ENCODE data around the gene NEURL1B.

Gene NEURL1B, protein sequence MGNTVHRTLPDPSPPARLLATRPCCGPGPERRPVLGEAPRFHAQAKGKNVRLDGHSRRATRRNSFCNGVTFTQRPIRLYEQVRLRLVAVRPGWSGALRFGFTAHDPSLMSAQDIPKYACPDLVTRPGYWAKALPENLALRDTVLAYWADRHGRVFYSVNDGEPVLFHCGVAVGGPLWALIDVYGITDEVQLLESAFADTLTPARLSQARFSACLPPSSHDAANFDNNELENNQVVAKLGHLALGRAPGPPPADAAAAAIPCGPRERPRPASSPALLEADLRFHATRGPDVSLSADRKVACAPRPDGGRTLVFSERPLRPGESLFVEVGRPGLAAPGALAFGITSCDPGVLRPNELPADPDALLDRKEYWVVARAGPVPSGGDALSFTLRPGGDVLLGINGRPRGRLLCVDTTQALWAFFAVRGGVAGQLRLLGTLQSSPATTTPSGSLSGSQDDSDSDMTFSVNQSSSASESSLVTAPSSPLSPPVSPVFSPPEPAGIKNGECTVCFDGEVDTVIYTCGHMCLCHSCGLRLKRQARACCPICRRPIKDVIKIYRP

DNA sequence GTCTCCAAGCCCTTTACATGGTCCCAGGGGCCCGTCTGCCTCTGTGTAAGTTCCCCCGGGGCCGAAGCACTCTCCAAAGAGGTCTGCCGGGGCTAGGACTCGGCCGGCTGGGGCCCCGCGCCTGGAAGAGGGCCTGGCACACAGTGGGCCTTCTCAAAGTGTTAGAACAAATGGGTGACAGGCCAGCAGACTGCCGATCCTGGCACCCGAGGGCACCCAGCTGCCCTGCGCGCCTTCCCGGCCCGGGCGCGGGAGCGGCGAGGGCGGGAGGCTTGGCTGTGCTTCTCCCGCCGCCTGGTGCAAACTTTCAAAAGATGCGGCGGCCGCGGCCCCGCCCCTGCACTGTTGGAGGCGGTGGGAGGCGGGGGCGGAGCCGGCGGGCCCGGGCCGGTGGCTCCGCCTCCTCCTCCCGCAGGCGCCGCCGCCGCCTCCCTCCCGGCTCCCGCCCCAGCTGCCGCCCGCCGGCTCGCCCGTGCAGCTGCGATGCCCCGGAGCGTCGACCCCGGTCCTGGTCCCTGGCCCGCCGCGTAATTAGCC is at the start of gene NEURL1B:
NEURL1B (plus strand) TSS at position 442 of the 537 bp plus-strand sequence. CDS start 144 bp downstream, outside the sequence.
- H3K27ac ChIP-seq, result no peak within 1 kb of the TSS

GRCh38 chr5:172591636-172592035 is 49.4 kb upstream of the NEURL1B start:
- H3K36me3 ChIP-seq (ENCODE audit: insufficient read depth, low read length), result no peaks in the 10 kb centered on the region
- no peak for DNase-seq (ENCODE audit: low read depth, low spot score)
- H3K27ac ChIP-seq, result no peak overlapping the region
- H3K9ac ChIP-seq (ENCODE audit: insufficient read length), result no peak overlapping the region
- TF ChIP-seq EZH2 (IDR thresholded peaks at IDR 0.05) (no peak), FOXP2 (optimal IDR thresholded peaks at IDR 0.05; ENCODE audit: control extremely low read depth, extremely low read length, insufficient read depth) (no peak), POLR2AphosphoS5 (IDR thresholded peaks at IDR 0.05; ENCODE audit: borderline replicate concordance, low read depth, low read length) (no peak)
- H3K9me3 ChIP-seq (ENCODE audit: low read depth, low read length), result no peaks in the 10 kb centered on the region
- H3K4me3 ChIP-seq, result no peak overlapping the region

More for the DNA sequence above, at the start of gene NEURL1B:
- peak within 1 kb of the TSS; percentile 81 for H3K9ac ChIP-seq (ENCODE audit: insufficient read length)
- H3K4me3 ChIP-seq, result peak within 1 kb of the TSS; percentile 82
- no peaks in the 10 kb centered on the region for H3K36me3 ChIP-seq (ENCODE audit: insufficient read depth, low read length)
- TF ChIP-seq EZH2 (IDR thresholded peaks at IDR 0.05) (no peak), FOXP2 (optimal IDR thresholded peaks at IDR 0.05; ENCODE audit: control extremely low read depth, extremely low read length, insufficient read depth) (no peak), POLR2AphosphoS5 (IDR thresholded peaks at IDR 0.05; ENCODE audit: borderline replicate concordance, low read depth, low read length) (0 out of 2 replicates have a peak, but pooled peaks have one; percentile 52)
- DNase-seq (ENCODE audit: low read depth, low spot score), result no peak
- no peaks in the 10 kb centered on the region for H3K9me3 ChIP-seq (ENCODE audit: low read depth, low read length)

GRCh38 chr5:172592881-172593280 is 48.2 kb upstream of the NEURL1B start:
- Histone ChIP-seq H3K9me3 (ENCODE audit: low read depth, low read length) (no peaks in the 10 kb centered on the region), H3K9ac (ENCODE audit: insufficient read length) (no peak overlapping the region), H3K36me3 (ENCODE audit: insufficient read depth, low read length) (no peaks in the 10 kb centered on the region), H3K4me3 (no peak overlapping the region), H3K27ac (no peak overlapping the region)
- DNase-seq (ENCODE audit: low read depth, low spot score), result no peak
- TF ChIP-seq FOXP2 (optimal IDR thresholded peaks at IDR 0.05; ENCODE audit: control extremely low read depth, extremely low read length, insufficient read depth), result no peak
- TF ChIP-seq EZH2 (IDR thresholded peaks at IDR 0.05), result no peak
- no peak for TF ChIP-seq POLR2AphosphoS5 (IDR thresholded peaks at IDR 0.05; ENCODE audit: borderline replicate concordance, low read depth, low read length)

DNA sequence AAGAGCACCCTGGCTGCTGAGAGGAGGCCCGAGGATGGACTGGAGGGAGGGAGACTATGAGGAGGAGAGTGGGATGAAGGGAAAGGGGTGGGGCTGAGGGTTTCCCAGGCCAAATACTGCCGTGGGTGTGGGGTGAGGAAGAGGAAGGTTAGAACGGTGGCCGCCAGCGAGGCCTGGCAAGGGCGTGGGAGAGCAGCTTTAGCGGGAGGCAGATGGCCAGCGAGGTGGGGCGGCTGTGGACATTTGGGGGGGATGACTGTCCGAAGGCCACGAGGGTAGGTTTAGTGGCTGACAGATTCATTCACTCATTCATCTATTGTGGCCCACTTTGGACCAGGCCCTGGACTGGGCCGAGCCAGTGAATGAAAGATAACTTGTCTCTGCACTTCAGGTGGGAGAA is 47.8 kb upstream of the NEURL1B start:
- DNase-seq (ENCODE audit: low read depth, low spot score), result no peak
- no peak for TF ChIP-seq FOXP2 (optimal IDR thresholded peaks at IDR 0.05; ENCODE audit: control extremely low read depth, extremely low read length, insufficient read depth)
- Histone ChIP-seq H3K36me3 (ENCODE audit: insufficient read depth, low read length) (no peaks in the 10 kb centered on the region), H3K9ac (ENCODE audit: insufficient read length) (no peak overlapping the region), H3K9me3 (ENCODE audit: low read depth, low read length) (no peaks in the 10 kb centered on the region), H3K4me3 (no peak overlapping the region), H3K27ac (no peak overlapping the region)

GRCh38 chr5:172593721-172594235 is 47.3 kb upstream of the NEURL1B start:
- Histone ChIP-seq H3K27ac (no peak overlapping the region), H3K36me3 (ENCODE audit: insufficient read depth, low read length) (no peaks in the 10 kb centered on the region), H3K9ac (ENCODE audit: insufficient read length) (no peak overlapping the region), H3K9me3 (ENCODE audit: low read depth, low read length) (no peaks in the 10 kb centered on the region), H3K4me3 (no peak overlapping the region)
- TF ChIP-seq FOXP2 (optimal IDR thresholded peaks at IDR 0.05; ENCODE audit: control extremely low read depth, extremely low read length, insufficient read depth) (no peak), POLR2AphosphoS5 (IDR thresholded peaks at IDR 0.05; ENCODE audit: borderline replicate concordance, low read depth, low read length) (no peak), EZH2 (IDR thresholded peaks at IDR 0.05) (no peak)
- no peak for DNase-seq (ENCODE audit: low read depth, low spot score)

DNA sequence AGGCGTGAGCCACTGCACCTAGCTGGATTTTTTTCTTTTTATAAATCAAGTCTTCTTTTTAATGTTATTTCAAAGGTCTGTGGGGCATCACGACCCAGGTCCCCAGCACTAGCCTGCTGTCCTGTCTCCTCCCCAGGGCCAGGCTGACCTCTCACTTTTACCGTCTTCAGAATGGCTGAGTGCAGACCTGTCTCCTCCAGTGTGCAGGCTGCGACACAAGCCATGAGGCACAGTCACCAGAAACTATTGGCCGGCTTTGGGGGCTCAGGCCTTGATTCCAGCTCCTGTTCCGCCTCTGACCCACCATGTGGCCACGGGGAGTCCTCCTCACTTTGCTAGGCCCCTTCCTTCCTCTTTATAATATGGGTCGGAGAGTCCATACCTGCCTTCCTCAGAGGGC is 46.6 kb upstream of the NEURL1B start:
- Histone ChIP-seq H3K4me3 (no peak overlapping the region), H3K9ac (ENCODE audit: insufficient read length) (no peak overlapping the region), H3K9me3 (ENCODE audit: low read depth, low read length) (no peaks in the 10 kb centered on the region), H3K27ac (no peak overlapping the region), H3K36me3 (ENCODE audit: insufficient read depth, low read length) (no peaks in the 10 kb centered on the region)
- TF ChIP-seq EZH2 (IDR thresholded peaks at IDR 0.05) (no peak), FOXP2 (optimal IDR thresholded peaks at IDR 0.05; ENCODE audit: control extremely low read depth, extremely low read length, insufficient read depth) (no peak), POLR2AphosphoS5 (IDR thresholded peaks at IDR 0.05; ENCODE audit: borderline replicate concordance, low read depth, low read length) (no peak)
- DNase-seq (ENCODE audit: low read depth, low spot score), result no peak

GRCh38 chr5:172594867-172595466 is 46.1 kb upstream of the NEURL1B start:
- TF ChIP-seq POLR2AphosphoS5 (IDR thresholded peaks at IDR 0.05; ENCODE audit: borderline replicate concordance, low read depth, low read length), result no peak
- TF ChIP-seq FOXP2 (optimal IDR thresholded peaks at IDR 0.05; ENCODE audit: control extremely low read depth, extremely low read length, insufficient read depth), result no peak
- no peak for TF ChIP-seq EZH2 (IDR thresholded peaks at IDR 0.05)
- DNase-seq (ENCODE audit: low read depth, low spot score), result no peak
- Histone ChIP-seq H3K9ac (ENCODE audit: insufficient read length) (no peak overlapping the region), H3K36me3 (ENCODE audit: insufficient read depth, low read length) (no peaks in the 10 kb centered on the region), H3K9me3 (ENCODE audit: low read depth, low read length) (no peaks in the 10 kb centered on the region), H3K4me3 (no peak overlapping the region), H3K27ac (no peak overlapping the region)

All from SK-N-MC (cell line).